BLaER1 (cell line): Measurements from ENCODE around the gene THAP11.

Experiments used
- H3K27ac ChIP-seq: shearing (Covaris generic); formaldehyde crosslinking; 2 replicates; pipeline ENCODE4 v1.8.1; 2022
- H3K27me3 ChIP-seq: shearing (Covaris generic); formaldehyde crosslinking; 2 replicates; pipeline ENCODE4 v1.8.1; 2022
- H3K36me3 ChIP-seq: shearing (Covaris generic); formaldehyde crosslinking; 2 replicates; pipeline ENCODE4 v1.8.1; 2022
- H3K4me1 ChIP-seq: shearing (Covaris generic); formaldehyde crosslinking; 2 replicates; pipeline ENCODE4 v1.8.1; 2022
- H3K4me2 ChIP-seq: shearing (Covaris generic); formaldehyde crosslinking; 2 replicates; pipeline ENCODE4 v1.8.1; 2022
- H3K4me3 ChIP-seq: shearing (Covaris generic); formaldehyde crosslinking; 2 replicates; pipeline ENCODE4 v1.8.1; 2022
- H3K9ac ChIP-seq: shearing (Covaris generic); formaldehyde crosslinking; 2 replicates; pipeline ENCODE4 v1.8.1; 2022
- H3K9me3 ChIP-seq: shearing (Covaris generic); formaldehyde crosslinking; 2 replicates; pipeline ENCODE4 v1.8.1; 2022
- H4K20me1 ChIP-seq: shearing (Covaris generic); formaldehyde crosslinking; 2 replicates; pipeline ENCODE4 v1.8.1; 2022
- Cebpa-rat ChIP-seq: shearing (Covaris generic); IDR thresholded peaks from 2 replicates; pipeline ENCODE4 v1.8.1; 2022

The THAP11 gene

DNA sequence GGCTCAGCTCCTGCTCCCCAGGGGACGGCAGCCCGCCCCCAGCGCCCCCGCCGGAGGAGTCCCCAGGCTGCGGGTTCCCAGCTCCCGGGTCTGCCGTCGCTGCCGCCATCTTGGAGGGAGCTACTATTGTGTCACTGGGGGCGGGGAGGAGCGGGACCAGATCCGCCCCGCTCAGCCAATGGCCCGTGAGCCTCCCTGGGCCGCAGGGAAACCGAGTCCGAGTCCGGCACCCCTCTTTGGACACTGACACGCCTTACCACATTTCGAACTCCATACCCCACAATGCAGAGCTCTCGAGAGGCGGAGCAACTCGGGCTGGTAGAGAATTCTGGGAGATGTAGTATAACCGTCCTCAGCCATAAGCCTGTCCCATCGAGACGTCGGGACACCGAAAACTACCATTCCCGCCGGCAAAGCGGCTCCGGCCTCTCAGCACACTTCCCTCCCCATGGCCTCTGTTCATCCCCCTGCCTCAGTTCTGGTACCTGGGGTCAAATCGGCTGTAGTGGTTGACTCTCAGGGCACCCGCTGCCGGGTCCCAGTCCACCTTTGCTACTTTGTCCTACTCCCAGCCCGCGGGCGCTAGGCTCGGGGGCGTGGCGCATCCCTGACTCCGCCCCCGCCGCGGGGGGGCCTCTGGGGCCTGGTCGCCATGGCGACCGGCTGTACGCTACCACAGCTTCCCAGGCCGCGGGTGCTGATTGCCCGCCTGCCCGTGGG lies 35.5 kb upstream of the THAP11 start, which contains the start of the genes RANBP10 and TSNAXIP1:
Gene RANBP10 (minus strand): TSS at position 133 of the 720 bp plus-strand sequence. CDS start 24 bp downstream, at position 109.
Gene TSNAXIP1 (plus strand): TSS at position 462 of the 720 bp plus-strand sequence. CDS start 261 bp downstream, outside the sequence.
- peak; percentile 41; the same call in 1 of the 2 replicates for TF ChIP-seq Cebpa-rat
- Histone ChIP-seq H3K9me3 (no peaks in the 10 kb centered on the region), H4K20me1 (peaks cover 19% of the 10 kb centered on the region), H3K4me2 (peak within 1 kb of the TSS; percentile 98), H3K4me3 (peak within 1 kb of the TSS; percentile 92), H3K36me3 (peaks cover 31% of the 10 kb centered on the region), H3K27me3 (no peaks in the 10 kb centered on the region), H3K4me1 (peaks cover 51% of the 10 kb centered on the region), H3K9ac (peak within 1 kb of the TSS; percentile 96), H3K27ac (peak within 1 kb of the TSS; percentile 90)

DNA sequence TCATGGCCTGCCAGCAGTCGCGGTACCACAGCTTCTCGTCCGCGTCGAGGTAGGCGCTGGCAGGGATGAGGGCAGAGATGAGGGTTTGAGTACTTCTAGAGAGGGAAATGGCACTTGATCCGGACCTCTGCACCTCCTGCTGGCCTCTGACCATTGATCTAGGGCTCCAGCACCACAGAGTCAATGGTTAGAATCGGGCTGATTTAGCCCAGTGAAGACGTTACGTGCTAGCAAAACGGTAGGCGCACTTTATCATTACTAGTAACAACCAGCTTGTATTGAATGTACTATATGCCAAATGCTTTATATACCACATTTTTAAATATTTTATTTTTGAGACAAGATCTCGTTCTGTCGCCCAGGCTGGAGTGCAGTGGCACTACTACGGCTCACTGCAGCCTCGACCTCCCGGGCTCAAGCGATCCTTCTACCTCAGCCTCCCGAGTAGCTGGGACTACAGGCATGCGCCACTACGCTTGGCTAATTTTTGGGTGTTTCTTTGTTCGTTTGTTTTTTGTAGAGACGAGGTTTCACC lies 34.9 kb upstream of the THAP11 start:
- peak overlapping the region; percentile 75; the same call in 1 of the 2 replicates for H3K27ac ChIP-seq
- peaks cover 25% of the 10 kb centered on the region for H3K36me3 ChIP-seq
- peaks cover 13% of the 10 kb centered on the region for H4K20me1 ChIP-seq
- peak overlapping the region; percentile 98 for H3K4me2 ChIP-seq
- H3K27me3 ChIP-seq = no peaks in the 10 kb centered on the region
- peak overlapping the region; percentile 75 for H3K9ac ChIP-seq
- H3K9me3 ChIP-seq = no peaks in the 10 kb centered on the region
- H3K4me1 ChIP-seq = peaks cover 44% of the 10 kb centered on the region
- H3K4me3 ChIP-seq = peak overlapping the region; percentile 92
- no peak for TF ChIP-seq Cebpa-rat

DNA sequence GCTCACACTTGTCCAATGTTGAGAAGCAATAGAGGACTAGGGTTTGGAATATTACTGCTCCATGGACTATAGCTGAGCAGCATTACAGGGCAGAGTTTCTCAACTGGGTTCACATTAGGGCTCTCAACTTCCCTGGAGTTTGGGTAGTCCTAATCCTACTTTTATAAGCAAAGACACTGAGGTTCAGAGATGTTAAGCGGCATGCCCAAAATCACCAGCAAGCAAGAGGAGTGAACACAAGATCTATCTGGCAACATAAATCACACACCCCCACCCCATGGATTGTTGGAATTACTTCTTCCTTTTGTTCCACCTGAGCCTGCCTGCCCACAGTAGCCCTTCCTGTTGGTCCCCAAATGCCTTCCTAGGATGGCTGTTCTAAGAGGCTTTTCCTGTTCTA lies 30.2 kb upstream of the THAP11 start:
- H3K27ac ChIP-seq = no peak overlapping the region
- TF ChIP-seq Cebpa-rat = no peak
- no peaks in the 10 kb centered on the region for H3K27me3 ChIP-seq
- H4K20me1 ChIP-seq = no peaks in the 10 kb centered on the region
- H3K4me2 ChIP-seq = no peak overlapping the region
- H3K9me3 ChIP-seq = no peaks in the 10 kb centered on the region
- no peak overlapping the region for H3K4me3 ChIP-seq
- H3K9ac ChIP-seq = no peak overlapping the region
- peaks cover 9% of the 10 kb centered on the region for H3K4me1 ChIP-seq
- H3K36me3 ChIP-seq = no peaks in the 10 kb centered on the region

DNA sequence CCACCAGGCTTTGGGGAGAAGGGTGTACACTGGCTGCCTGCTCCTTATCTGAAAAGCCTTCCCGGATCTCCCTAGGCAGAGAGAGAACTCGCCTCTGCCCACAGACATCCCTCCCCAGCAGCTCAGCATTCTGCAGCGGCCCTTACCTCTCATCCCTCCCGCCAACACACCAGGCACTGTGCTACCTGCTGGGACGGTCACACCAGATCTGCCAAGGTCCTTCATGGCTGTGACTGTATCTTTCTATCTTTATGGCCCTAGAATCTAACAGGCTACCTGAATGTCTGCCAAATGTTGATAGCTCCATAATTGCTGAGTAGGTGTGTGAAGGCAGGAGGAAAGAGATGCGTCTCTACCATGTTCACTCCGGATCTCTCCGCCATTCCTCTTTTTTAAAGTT lies 27.6 kb upstream of the THAP11 start:
- no peak overlapping the region for H3K27ac ChIP-seq
- no peak overlapping the region for H3K9ac ChIP-seq
- no peak overlapping the region for H3K4me2 ChIP-seq
- TF ChIP-seq Cebpa-rat = no peak
- no peaks in the 10 kb centered on the region for H3K36me3 ChIP-seq
- H4K20me1 ChIP-seq = no peaks in the 10 kb centered on the region
- no peak overlapping the region for H3K4me3 ChIP-seq
- H3K9me3 ChIP-seq = no peaks in the 10 kb centered on the region
- no peaks in the 10 kb centered on the region for H3K27me3 ChIP-seq
- H3K4me1 ChIP-seq = no peaks in the 10 kb centered on the region

DNA sequence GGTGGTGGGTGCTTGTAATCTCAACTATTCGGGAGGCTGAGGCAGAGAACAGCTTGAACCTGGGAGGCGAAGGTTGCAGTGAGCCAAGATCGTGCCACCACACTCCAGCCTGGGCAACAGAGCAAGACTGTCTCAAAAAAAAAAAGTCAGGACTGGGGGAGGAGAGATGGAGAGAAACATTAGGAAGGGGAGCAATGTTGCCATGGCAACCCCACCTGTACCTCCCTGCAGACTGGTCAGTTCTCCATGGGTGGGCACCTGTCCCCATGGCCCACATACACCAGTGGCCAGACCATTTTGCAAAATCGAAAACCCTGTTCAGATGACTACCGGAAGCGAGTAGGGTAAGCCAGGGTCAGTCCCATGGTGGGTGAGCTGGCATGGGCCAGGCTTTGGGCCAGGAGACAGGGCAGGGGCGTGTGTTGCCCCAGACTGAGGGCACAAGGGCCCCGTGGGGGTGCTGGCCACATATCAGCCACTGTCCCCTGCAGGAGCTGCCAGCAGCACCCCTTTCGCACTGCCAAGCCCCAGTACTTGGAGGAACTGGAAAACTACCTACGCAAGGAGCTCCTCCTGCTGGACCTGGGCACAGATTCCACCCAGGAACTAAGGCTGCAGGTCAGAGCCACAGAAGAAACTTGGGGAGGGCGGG lies 21.4 kb upstream of the THAP11 start:
- no peaks in the 10 kb centered on the region for H3K27me3 ChIP-seq

DNA sequence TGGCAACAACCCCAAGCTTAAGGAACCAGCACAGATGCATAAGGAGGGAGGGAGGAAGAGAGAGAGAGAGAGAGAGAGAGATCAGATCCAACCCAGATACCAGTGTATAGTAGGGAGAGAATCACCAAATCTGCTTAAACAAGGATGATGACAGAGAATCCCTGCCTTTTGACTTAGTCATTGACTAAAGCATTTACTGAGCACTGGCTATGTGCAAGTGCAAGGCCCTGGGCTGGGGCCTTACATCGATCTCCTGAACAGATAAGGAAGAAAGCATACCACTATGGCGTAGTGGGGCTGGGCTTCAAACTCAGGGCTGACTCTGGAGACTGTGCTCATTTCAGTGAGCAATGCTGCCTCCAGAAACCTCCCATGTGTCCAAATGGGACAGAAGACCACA lies 19.6 kb upstream of the THAP11 start:
- no peak overlapping the region for H3K4me2 ChIP-seq
- TF ChIP-seq Cebpa-rat = no peak
- peaks cover 18% of the 10 kb centered on the region for H3K36me3 ChIP-seq
- H3K27me3 ChIP-seq = no peaks in the 10 kb centered on the region
- no peak overlapping the region for H3K4me3 ChIP-seq
- H3K27ac ChIP-seq = no peak overlapping the region
- H4K20me1 ChIP-seq = no peaks in the 10 kb centered on the region
- no peak overlapping the region for H3K9ac ChIP-seq
- peaks cover 16% of the 10 kb centered on the region for H3K4me1 ChIP-seq
- H3K9me3 ChIP-seq = no peaks in the 10 kb centered on the region

More for the DNA sequence above, 21.4 kb upstream of the THAP11 start:
- Histone ChIP-seq H3K27ac (no peak overlapping the region), H3K9me3 (no peaks in the 10 kb centered on the region), H4K20me1 (no peaks in the 10 kb centered on the region), H3K9ac (no peak overlapping the region), H3K4me1 (peaks cover 16% of the 10 kb centered on the region), H3K4me2 (no peak overlapping the region), H3K36me3 (no peaks in the 10 kb centered on the region; the same call in 1 of the 2 replicates), H3K4me3 (no peak overlapping the region)
- TF ChIP-seq Cebpa-rat = no peak

DNA sequence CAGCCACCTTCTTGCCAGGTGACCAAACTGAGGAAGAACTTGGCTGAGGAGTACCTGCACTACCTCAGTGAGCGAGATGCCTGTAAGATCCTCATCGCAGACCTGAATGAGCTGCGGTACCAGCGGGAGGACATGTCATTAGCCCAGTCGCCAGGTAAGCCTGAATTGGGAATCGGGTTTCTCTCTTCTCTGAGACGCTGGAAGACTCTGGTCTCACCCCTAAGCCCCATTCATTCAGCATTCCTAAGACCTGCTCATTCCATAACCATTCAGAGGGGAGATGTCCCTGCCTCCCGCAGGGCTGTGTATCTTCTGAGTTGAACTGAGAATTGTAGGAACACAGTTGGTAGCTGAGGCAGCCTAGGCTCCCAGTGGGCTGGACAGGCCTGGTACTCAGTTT lies 17.0 kb upstream of the THAP11 start:
- H3K27me3 ChIP-seq = no peaks in the 10 kb centered on the region
- no peak for TF ChIP-seq Cebpa-rat
- no peak overlapping the region for H3K9ac ChIP-seq
- H3K36me3 ChIP-seq = peaks cover 44% of the 10 kb centered on the region
- no peaks in the 10 kb centered on the region for H3K9me3 ChIP-seq
- H3K27ac ChIP-seq = peak overlapping the region; percentile 15; the same call in 1 of the 2 replicates
- no peak overlapping the region for H3K4me2 ChIP-seq
- no peaks in the 10 kb centered on the region for H4K20me1 ChIP-seq
- no peak overlapping the region for H3K4me3 ChIP-seq
- peaks cover 16% of the 10 kb centered on the region for H3K4me1 ChIP-seq

DNA sequence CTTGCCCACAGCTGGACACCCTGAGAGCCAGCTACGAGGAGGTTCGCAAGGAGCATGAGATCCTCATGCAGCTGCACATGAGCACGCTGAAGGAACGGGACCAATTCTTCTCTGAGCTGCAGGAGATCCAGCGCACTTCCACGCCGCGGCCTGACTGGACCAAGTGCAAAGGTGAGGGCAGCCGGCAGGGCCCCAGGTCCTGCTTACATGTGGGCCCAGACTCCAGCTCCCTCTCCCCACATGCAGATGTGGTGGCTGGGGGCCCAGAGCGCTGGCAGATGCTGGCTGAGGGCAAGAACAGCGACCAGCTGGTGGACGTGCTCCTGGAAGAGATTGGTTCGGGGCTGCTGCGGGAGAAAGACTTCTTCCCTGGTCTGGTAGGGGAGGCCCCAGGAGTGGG lies 16.2 kb upstream of the THAP11 start:
- Histone ChIP-seq H3K4me3 (no peak overlapping the region), H3K4me1 (peaks cover 16% of the 10 kb centered on the region), H3K36me3 (peaks cover 52% of the 10 kb centered on the region), H4K20me1 (no peaks in the 10 kb centered on the region), H3K9me3 (no peaks in the 10 kb centered on the region), H3K4me2 (no peak overlapping the region), H3K27me3 (no peaks in the 10 kb centered on the region), H3K9ac (no peak overlapping the region), H3K27ac (no peak overlapping the region)
- no peak for TF ChIP-seq Cebpa-rat

DNA sequence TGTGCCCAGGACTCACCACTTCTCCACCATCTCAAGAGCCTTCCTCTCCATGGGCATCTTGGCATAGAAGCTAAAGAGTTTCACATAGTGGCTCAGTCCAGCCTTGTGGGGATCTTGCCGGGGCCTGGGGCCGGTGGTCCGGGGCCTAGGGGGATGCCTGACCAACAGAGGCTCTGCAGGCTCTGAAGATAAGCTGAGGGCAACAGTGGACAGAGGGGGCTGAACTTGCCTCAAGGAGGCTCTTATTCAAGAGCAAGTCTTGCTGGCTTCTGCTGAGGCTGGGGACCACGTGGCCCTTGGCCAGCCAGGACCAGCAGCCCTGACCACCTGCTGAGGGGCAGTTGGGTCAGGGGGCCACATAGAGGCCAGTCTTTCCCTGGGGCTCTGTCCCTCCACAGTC lies 13.5 kb upstream of the THAP11 start:
- H3K4me3 ChIP-seq = no peak overlapping the region
- H3K9me3 ChIP-seq = no peaks in the 10 kb centered on the region
- TF ChIP-seq Cebpa-rat = no peak
- no peak overlapping the region for H3K4me2 ChIP-seq
- no peak overlapping the region for H3K9ac ChIP-seq
- peaks cover 39% of the 10 kb centered on the region for H3K4me1 ChIP-seq
- H3K27me3 ChIP-seq = no peaks in the 10 kb centered on the region
- peaks cover 68% of the 10 kb centered on the region for H3K36me3 ChIP-seq
- H3K27ac ChIP-seq = no peak overlapping the region
- no peaks in the 10 kb centered on the region for H4K20me1 ChIP-seq

DNA sequence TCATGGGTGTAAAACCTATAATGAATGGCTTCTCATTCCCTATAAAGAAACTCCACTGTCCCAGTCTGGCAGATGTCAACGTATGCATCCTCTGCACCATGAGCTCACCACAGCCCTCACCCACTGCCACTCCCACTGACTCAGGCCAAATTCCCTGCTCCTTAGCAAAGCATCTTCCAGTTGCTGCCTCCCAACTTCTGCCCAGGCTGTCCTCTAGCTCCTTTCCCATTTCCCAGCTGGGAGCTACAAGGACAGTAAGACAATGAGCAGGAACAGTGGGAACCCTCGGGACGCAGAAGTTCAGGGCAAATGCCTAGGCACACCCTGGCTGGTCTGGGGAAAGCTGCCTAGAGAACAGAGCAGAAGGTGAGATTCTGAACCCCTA lies 9.1 kb upstream of the THAP11 start:
- Histone ChIP-seq H4K20me1 (no peaks in the 10 kb centered on the region), H3K4me3 (peak overlapping the region; percentile 81), H3K27me3 (no peaks in the 10 kb centered on the region), H3K27ac (peak overlapping the region; percentile 89), H3K36me3 (peaks cover 45% of the 10 kb centered on the region), H3K9ac (peak overlapping the region; percentile 94), H3K9me3 (no peaks in the 10 kb centered on the region), H3K4me2 (peak overlapping the region; percentile 90), H3K4me1 (peaks cover 29% of the 10 kb centered on the region)
- TF ChIP-seq Cebpa-rat = no peak
